Adrenal gland (tissue), 5 donors: ENCODE results near the gene GPAM.

Experiments used
- CTCF ChIP-seq, 6 experiments: fragments of 450-650 bp in 4 of 6; fragments of 200-600 bp in 2 of 6; sonication (generic) in 1 of 6; IDR thresholded peaks; 1 replicate in 5 of 6; 2 replicates in 1 of 6; pipeline versions ENCODE4 v1.5.1 to v1.8.0; 2016 to 2021; ENCODE audit warnings: antibody characterized with exemption in 6 of 6, mild to moderate bottlenecking in 2 of 6, moderate library complexity in 1 of 6
- POLR2A ChIP-seq, 2 donors: fragments of 450-650 bp; IDR thresholded peaks; one replicate each; pipeline ENCODE4 v1.6.1; 2017; ENCODE audit warnings: antibody characterized with exemption in 2 of 2, mild to moderate bottlenecking in 2 of 2, moderate library complexity in 1 of 2
- donor health status: DM: no; HTN: no; CAD: no.

GRCh38 chr10:112126172-112126571 lies 57.4 kb downstream of the GPAM start:
- no peak for TF ChIP-seq POLR2A (IDR thresholded peaks at IDR 0.05)
- no peak for TF ChIP-seq CTCF (IDR thresholded peaks at IDR 0.05)
